H9 (cell line): ENCODE measurements around the gene TSPAN18. TPM values are rescaled to one million over a fixed set of nuclear protein-coding genes. Genes with fewer than 3 reads are reported as not detected.
A peak's percentile ranks its signal among the peaks of the same experiment; 100 is the strongest.

Experiments
- DNase-seq: peaks from one replicate; pipeline ENCODE4 v3.0.0-alpha.2; 2017
- H2AFZ ChIP-seq: one replicate; pipeline ENCODE4 v1.6.1; 2013; ENCODE audit warnings: mild to moderate bottlenecking, low read length, control low read depth, moderate library complexity
- H2AK5ac ChIP-seq: 2 replicates; pipeline ENCODE4 v1.6.1; 2013; ENCODE audit warnings: low read length, control low read depth, mixed read lengths; ENCODE audit not compliant: insufficient read length
- H2BK120ac ChIP-seq: one replicate; pipeline ENCODE4 v1.6.1; 2013; ENCODE audit warnings: low read depth, mild to moderate bottlenecking, low read length, control low read depth, inconsistent platforms; ENCODE audit not compliant: poor library complexity, severe bottlenecking
- H2BK12ac ChIP-seq: 2 replicates; pipeline ENCODE4 v1.6.1; 2013; ENCODE audit warnings: low read length, control low read depth, mixed read lengths, low read depth; ENCODE audit not compliant: insufficient read length
- H2BK15ac ChIP-seq: 2 replicates; pipeline ENCODE4 v1.6.1; 2013; ENCODE audit warnings: low read depth, low read length, control low read depth
- H2BK20ac ChIP-seq: one replicate; pipeline ENCODE4 v1.6.1; 2013; ENCODE audit warnings: low read depth, mild to moderate bottlenecking, low read length, control low read depth, inconsistent platforms; ENCODE audit not compliant: poor library complexity, severe bottlenecking
- H2BK5ac ChIP-seq: 2 replicates; pipeline ENCODE4 v1.6.1; 2013; ENCODE audit warnings: low read length, control low read depth, mixed read lengths; ENCODE audit not compliant: insufficient read length
- H3K14ac ChIP-seq: 2 replicates; pipeline ENCODE4 v1.6.1; 2013; ENCODE audit warnings: low read length, control low read depth; ENCODE audit not compliant: insufficient read depth
- H3K18ac ChIP-seq: 2 replicates; pipeline ENCODE4 v1.6.1; 2013; ENCODE audit warnings: low read depth, mild to moderate bottlenecking, mixed read lengths, low read length, control low read depth; ENCODE audit not compliant: insufficient read length
- H3K23ac ChIP-seq: 2 replicates; pipeline ENCODE4 v1.6.1; 2013; ENCODE audit warnings: low read length, control low read depth, mixed read lengths, low read depth; ENCODE audit not compliant: insufficient read length
- H3K23me2 ChIP-seq: 2 replicates; pipeline ENCODE4 v1.6.1; 2013; ENCODE audit warnings: low read depth, mild to moderate bottlenecking, mixed read lengths, low read length, control low read depth; ENCODE audit not compliant: insufficient read length, poor library complexity, severe bottlenecking
- H3K27ac ChIP-seq: 2 replicates; pipeline ENCODE4 v1.5.1; 2013; ENCODE audit warnings: low read length, control low read depth, mixed read lengths, low read depth; ENCODE audit not compliant: insufficient read length
- H3K27me3 ChIP-seq: 2 replicates; pipeline ENCODE4 v1.6.1; 2013; ENCODE audit warnings: low read length, control low read depth, inconsistent platforms; ENCODE audit not compliant: insufficient read depth
- H3K4ac ChIP-seq: 2 replicates; pipeline ENCODE4 v1.6.1; 2013; ENCODE audit warnings: low read depth, mild to moderate bottlenecking, control low read depth, inconsistent platforms, low read length, moderate library complexity
- H3K4me1 ChIP-seq: 2 replicates; pipeline ENCODE4 v1.6.1; 2013; ENCODE audit warnings: low read length, control low read depth, inconsistent platforms; ENCODE audit not compliant: insufficient read depth
- H3K4me2 ChIP-seq: 2 replicates; pipeline ENCODE4 v1.6.1; 2013; ENCODE audit warnings: low read length, control low read depth, mixed read lengths; ENCODE audit not compliant: insufficient read length, insufficient read depth
- H3K56ac ChIP-seq: 2 replicates; pipeline ENCODE4 v1.6.1; 2013; ENCODE audit warnings: low read depth, mild to moderate bottlenecking, mixed read lengths, low read length, control low read depth; ENCODE audit not compliant: insufficient read length
- H3K79me1 ChIP-seq: 2 replicates; pipeline ENCODE4 v1.6.1; 2013; ENCODE audit warnings: low read depth, mild to moderate bottlenecking, moderate library complexity, low read length, control low read depth, inconsistent platforms; ENCODE audit not compliant: insufficient read depth, poor library complexity, severe bottlenecking
- H3K79me2 ChIP-seq: 2 replicates; pipeline ENCODE4 v1.6.1; 2013; ENCODE audit warnings: low read length, control low read depth, inconsistent platforms; ENCODE audit not compliant: insufficient read depth
- H3K9ac ChIP-seq: 2 replicates; pipeline ENCODE4 v1.6.1; 2013; ENCODE audit warnings: low read length, control low read depth, mixed read lengths; ENCODE audit not compliant: insufficient read length; ENCODE audit errors: extremely low read depth
- H3K9me3 ChIP-seq: one replicate; pipeline ENCODE4 v1.6.1; 2013; ENCODE audit warnings: low read depth, low read length, inconsistent platforms; ENCODE audit not compliant: control insufficient read depth
- H3T11ph ChIP-seq: one replicate; pipeline ENCODE4 v1.6.1; 2013; ENCODE audit warnings: mild to moderate bottlenecking, low read length, control low read depth, inconsistent platforms
- H4K20me1 ChIP-seq: one replicate; pipeline ENCODE4 v1.6.1; 2013; ENCODE audit not compliant: control insufficient read depth, insufficient read length, insufficient read depth
- H4K5ac ChIP-seq: 2 replicates; pipeline ENCODE4 v1.6.1; 2013; ENCODE audit warnings: low read depth, mild to moderate bottlenecking, mixed read lengths, low read length, control low read depth; ENCODE audit not compliant: insufficient read length
- H4K8ac ChIP-seq: replicated peaks from 2 replicates; pipeline ENCODE4 v1.6.1; 2013; ENCODE audit warnings: low read length, control low read depth, mixed read lengths, low read depth; ENCODE audit not compliant: insufficient read length
- H4K91ac ChIP-seq: 2 replicates; pipeline ENCODE4 v1.6.1; 2013; ENCODE audit warnings: low read depth, mild to moderate bottlenecking, moderate library complexity, mixed read lengths, low read length, control low read depth; ENCODE audit not compliant: insufficient read length
- H3K27ac Mint-ChIP-seq, 3 experiments: 2 replicates in 2 of 3; 3 replicates in 1 of 3; pipeline ENCODE4 v1.8.0; 2020 to 2021; ENCODE audit warnings: mixed read lengths in 3 of 3, mild to moderate bottlenecking in 1 of 3, moderate library complexity in 1 of 3
- H3K27me3 Mint-ChIP-seq: 2 replicates; pipeline ENCODE4 v1.8.0; 2021; ENCODE audit warnings: low read depth, mild to moderate bottlenecking, moderate library complexity, mixed read lengths
- H3K36me3 Mint-ChIP-seq, 3 experiments: 2 replicates in 2 of 3; 3 replicates in 1 of 3; pipeline ENCODE4 v1.8.0; 2020 to 2021; ENCODE audit warnings: low read depth in 3 of 3, mixed read lengths in 3 of 3; ENCODE audit not compliant: insufficient read depth in 1 of 3
- H3K4me1 Mint-ChIP-seq, 2 experiments: 2 replicates each; pipeline ENCODE4 v1.8.0; 2020; ENCODE audit warnings: mixed read lengths in 2 of 2
- H3K4me3 Mint-ChIP-seq, 2 experiments: 2 replicates in 1 of 2; 3 replicates in 1 of 2; pipeline ENCODE4 v1.8.0; 2020 to 2021; ENCODE audit warnings: mild to moderate bottlenecking in 2 of 2, mixed read lengths in 2 of 2, moderate library complexity in 1 of 2
- H3K9me3 Mint-ChIP-seq, 2 experiments: 2 replicates in 1 of 2; 3 replicates in 1 of 2; pipeline ENCODE4 v1.8.0; 2020; ENCODE audit warnings: mild to moderate bottlenecking in 2 of 2, mixed read lengths in 2 of 2, moderate library complexity in 1 of 2
- CTCF ChIP-seq: fragments of 200-600 bp; sonication (generic); conservative IDR thresholded peaks from 3 replicates; pipeline ENCODE4 v1.8.0; 2021; ENCODE audit warnings: antibody characterized with exemption, mild to moderate bottlenecking
- WGBS: extraction: QIAGEN DNeasy Blood & Tissue Kit; methylation state at CpG from one replicate; pipeline ENCODE4 v1.1.7; 2013; ENCODE audit warnings: missing lambda C conversion rate, low lambda C conversion rate, mixed read lengths; ENCODE audit not compliant: insufficient read length; ENCODE audit errors: extremely low coverage; 5-methylcytosine and 5-hydroxymethylcytosine counted together
- total RNA-seq: library from RNA; stranded (reverse); gene quantifications from 2 replicates; pipeline ENCODE4 v1.2.1, GENCODE V29; 2021

The TSPAN18 gene
- total RNA-seq, 1 experiment from 2014 or later, result 25.3 TPM

- no peak overlapping the region for H2BK120ac ChIP-seq
- TF ChIP-seq CTCF, result no peak
- no peak overlapping the region for H2BK15ac ChIP-seq
- no peak overlapping the region for H3K4ac ChIP-seq
- no peak overlapping the region for H2AK5ac ChIP-seq
- peaks cover 18% of the 10 kb centered on the region for H3K23me2 ChIP-seq
- H3K56ac ChIP-seq, result no peak overlapping the region
- H3K4me2 ChIP-seq, result no peak overlapping the region
- Mint-ChIP-seq H3K4me1 (peaks cover 49 to 56% of the 10 kb centered on the region in 2 experiments), H3K9me3 (no peaks in the 10 kb centered on the region; a peak in 1 of 5 replicates), H3K27ac (no peak overlapping the region; a peak in 1 of 7 replicates), H3K36me3 (no peaks in the 10 kb centered on the region), H3K27me3 (peaks cover 61% of the 10 kb centered on the region), H3K4me3 (peak overlapping the region in 1 of 2 experiments; percentile 76; a peak in 3 of 5 replicates)
- no peak overlapping the region for H4K5ac ChIP-seq
- no peak overlapping the region for H3K14ac ChIP-seq
- H3K79me2 ChIP-seq, result no peaks in the 10 kb centered on the region
- H4K20me1 ChIP-seq, result no peaks in the 10 kb centered on the region
- no peak overlapping the region for H3K27ac ChIP-seq
- peaks cover 12% of the 10 kb centered on the region; the same call in 1 of the 2 replicates for H3K4me1 ChIP-seq
- no peak overlapping the region for H3K18ac ChIP-seq
- DNase-seq, result no peak
- peak overlapping the region; percentile 26 for H2BK12ac ChIP-seq
- H2BK20ac ChIP-seq, result no peak overlapping the region
- H3K79me1 ChIP-seq, result no peaks in the 10 kb centered on the region
- H4K8ac ChIP-seq, result no peak overlapping the region
- no peak overlapping the region for H4K91ac ChIP-seq
- no peaks in the 10 kb centered on the region for H3K9me3 ChIP-seq
- H2AFZ ChIP-seq, result no peak overlapping the region
- no peak overlapping the region for H3K23ac ChIP-seq
- no peak overlapping the region for H3T11ph ChIP-seq
- WGBS, result no CpG with 5 or more reads among the region's 12 CpGs
- no peak overlapping the region for H3K9ac ChIP-seq
- H3K27me3 ChIP-seq, result peaks cover 20% of the 10 kb centered on the region
- H2BK5ac ChIP-seq, result no peak overlapping the region
These were observed 1.6 kb upstream of the TSPAN18 start for GRCh38 chr11:44725016-44725685.
